OCI-LY3 (cell line): Measurements from ENCODE around the gene MFSD6L.

Experiments
- H2AFZ ChIP-seq: fragments of 200-600, 300-600 bp; shearing (Covaris generic); 2 replicates; pipeline ENCODE4 v1.6.0; 2014; ENCODE audit warnings: antibody characterized with exemption, low read depth, low read length
- H3K27ac ChIP-seq: fragments of 200-600, 300-600 bp; sonication (generic); 2 replicates; pipeline ENCODE4 v1.5.1; 2014; ENCODE audit warnings: mild to moderate bottlenecking, low read length, moderate library complexity, mixed read lengths
- H3K27me3 ChIP-seq: fragments of 200-600, 300-600 bp; sonication (generic); 2 replicates; pipeline ENCODE4 v1.6.1; 2014; ENCODE audit warnings: low read depth, low read length, mixed read lengths
- H3K36me3 ChIP-seq: fragments of 200-600, 300-600 bp; sonication (generic); replicated peaks from 2 replicates; pipeline ENCODE3; 2014; ENCODE audit warnings: low read depth, low read length, mixed read lengths
- H3K4me1 ChIP-seq: fragments of 300-600, 200-600 bp; sonication (generic); 2 replicates; pipeline ENCODE4 v1.6.1; 2014; ENCODE audit warnings: low read length, mixed read lengths
- H3K4me2 ChIP-seq: fragments of 200-600, 300-600 bp; sonication (generic); 2 replicates; pipeline ENCODE4 v1.6.1; 2014; ENCODE audit warnings: low read length, mixed read lengths
- H3K4me3 ChIP-seq: fragments of 300-600, 200-600 bp; sonication (generic); 2 replicates; pipeline ENCODE4 v1.5.1; 2014; ENCODE audit warnings: antibody characterized with exemption, mild to moderate bottlenecking, low read length, moderate library complexity
- H3K79me2 ChIP-seq: fragments of 300-600, 200-600 bp; shearing (Covaris generic); 2 replicates; pipeline ENCODE4 v1.6.1; 2014; ENCODE audit warnings: mild to moderate bottlenecking, low read length, mixed read lengths
- H3K9ac ChIP-seq: fragments of 300-600, 200-600 bp; shearing (Covaris generic); 2 replicates; pipeline ENCODE4 v1.6.0; 2014; ENCODE audit warnings: mild to moderate bottlenecking, low read length, moderate library complexity
- H3K9me3 ChIP-seq: fragments of 200-600, 300-600 bp; shearing (Covaris generic); 2 replicates; pipeline ENCODE4 v1.6.1; 2014; ENCODE audit warnings: low read length, mixed read lengths; ENCODE audit not compliant: insufficient read depth
- H4K20me1 ChIP-seq: fragments of 200-600, 300-600 bp; sonication (generic); 2 replicates; pipeline ENCODE4 v1.6.1; 2016; ENCODE audit warnings: low read length, mixed read lengths; ENCODE audit not compliant: insufficient read depth
- CTCF ChIP-seq: fragments of 200-600, 300-600 bp; sonication (generic); IDR thresholded peaks from 2 replicates; pipeline ENCODE4 v1.5.1; 2014; ENCODE audit warnings: antibody characterized with exemption, low read length, low read depth
- EZH2phosphoT487 ChIP-seq: fragments of 200-600 bp; shearing (Covaris generic); IDR thresholded peaks from 2 replicates; pipeline ENCODE4 v1.6.1; 2018; ENCODE audit warnings: antibody characterized with exemption, mixed run types, low read depth

MFSD6L gene

GRCh38 chr17:8758137-8758596 lies 41.0 kb downstream of the MFSD6L start, which contains the start of gene SPDYE4:
SPDYE4 (minus strand) TSS chr17:8758546; CDS start chr17:8758382, 164 bp downstream.
- H3K27ac ChIP-seq, result no peak within 1 kb of the TSS
- peaks cover 6% of the 10 kb centered on the region; the same call in 1 of the 2 replicates for H3K27me3 ChIP-seq
- no peak within 1 kb of the TSS for H2AFZ ChIP-seq
- no peaks in the 10 kb centered on the region for H3K79me2 ChIP-seq
- H4K20me1 ChIP-seq, result no peaks in the 10 kb centered on the region
- no peaks in the 10 kb centered on the region for H3K9me3 ChIP-seq
- no peak within 1 kb of the TSS for H3K9ac ChIP-seq
- no peak for TF ChIP-seq CTCF
- TF ChIP-seq EZH2phosphoT487, result no peak
- H3K4me3 ChIP-seq, result no peak within 1 kb of the TSS
- H3K4me2 ChIP-seq, result no peak within 1 kb of the TSS
- no peaks in the 10 kb centered on the region for H3K4me1 ChIP-seq
- H3K36me3 ChIP-seq, result no peaks in the 10 kb centered on the region

- Histone ChIP-seq H4K20me1 (no peaks in the 10 kb centered on the region), H3K9me3 (no peaks in the 10 kb centered on the region), H3K4me2 (no peak overlapping the region), H3K79me2 (no peaks in the 10 kb centered on the region), H2AFZ (no peak overlapping the region), H3K4me3 (no peak overlapping the region), H3K27me3 (no peaks in the 10 kb centered on the region; the same call in 1 of the 2 replicates), H3K27ac (no peak overlapping the region), H3K4me1 (no peaks in the 10 kb centered on the region), H3K9ac (no peak overlapping the region), H3K36me3 (no peaks in the 10 kb centered on the region)
- TF ChIP-seq CTCF (no peak), EZH2phosphoT487 (no peak)
These were observed 42.0 kb downstream of the MFSD6L start for GRCh38 chr17:8757189-8757588.

GRCh38 chr17:8755590-8756255 lies 43.4 kb downstream of the MFSD6L start:
- TF ChIP-seq CTCF, result no peak
- TF ChIP-seq EZH2phosphoT487, result no peak
- no peak overlapping the region for H3K4me2 ChIP-seq
- no peaks in the 10 kb centered on the region for H3K9me3 ChIP-seq
- H3K27ac ChIP-seq, result no peak overlapping the region
- no peaks in the 10 kb centered on the region for H3K36me3 ChIP-seq
- no peaks in the 10 kb centered on the region for H4K20me1 ChIP-seq
- H3K27me3 ChIP-seq, result no peaks in the 10 kb centered on the region
- no peak overlapping the region for H2AFZ ChIP-seq
- no peak overlapping the region for H3K9ac ChIP-seq
- H3K4me1 ChIP-seq, result no peaks in the 10 kb centered on the region
- H3K79me2 ChIP-seq, result no peaks in the 10 kb centered on the region
- H3K4me3 ChIP-seq, result no peak overlapping the region

- Histone ChIP-seq H2AFZ (no peak overlapping the region), H3K9me3 (no peaks in the 10 kb centered on the region), H3K27me3 (no peaks in the 10 kb centered on the region), H3K4me3 (no peak overlapping the region), H3K79me2 (no peaks in the 10 kb centered on the region), H3K36me3 (no peaks in the 10 kb centered on the region), H4K20me1 (no peaks in the 10 kb centered on the region), H3K4me1 (no peaks in the 10 kb centered on the region), H3K27ac (no peak overlapping the region), H3K9ac (no peak overlapping the region), H3K4me2 (no peak overlapping the region)
- no peak for TF ChIP-seq CTCF
- TF ChIP-seq EZH2phosphoT487, result no peak
These were observed 44.3 kb downstream of the MFSD6L start for GRCh38 chr17:8754890-8755289.
